Omental fat pad (tissue), 4 donors: ENCODE results near the gene RAB10. TPM values are rescaled to one million over a fixed set of nuclear protein-coding genes. Genes with fewer than 3 reads are reported as not detected.
"Not testable (repeated sequence)": the region's sequence is repeated elsewhere in the genome, so short reads cannot be mapped to it uniquely, and the experiment has no call there.

ENCODE experiments used
- ATAC-seq: fragments of 150-250 bp; one replicate; pipeline ENCODE4 v1.9.1; 2016; ENCODE audit warnings: mild to moderate bottlenecking, moderate library complexity; ENCODE audit not compliant: low FRiP score
- DNase-seq: peaks from one replicate; pipeline ENCODE4 v3.0.0-alpha.2; 2019; ENCODE audit warnings: low spot score
- total RNA-seq, 4 donors: library from RNA; depleted of rRNA; stranded (reverse); fragments of >200 nt; gene quantifications; one replicate each; pipeline ENCODE4 v1.1.0, GENCODE V29; 2016
- TF ChIP-seq, protein P1 (sequence below), 3 donors: fragments of 450-650 bp; IDR thresholded peaks; one replicate each; pipeline ENCODE4 v1.5.1; 2016 to 2017; ENCODE audit warnings: antibody characterized with exemption in 3 of 3, mild to moderate bottlenecking in 3 of 3, moderate library complexity in 2 of 3

RAB10 gene
- total RNA-seq, 4 donors from 2014 or later = 78.3 to 115 (median 86.1) TPM

DNA sequence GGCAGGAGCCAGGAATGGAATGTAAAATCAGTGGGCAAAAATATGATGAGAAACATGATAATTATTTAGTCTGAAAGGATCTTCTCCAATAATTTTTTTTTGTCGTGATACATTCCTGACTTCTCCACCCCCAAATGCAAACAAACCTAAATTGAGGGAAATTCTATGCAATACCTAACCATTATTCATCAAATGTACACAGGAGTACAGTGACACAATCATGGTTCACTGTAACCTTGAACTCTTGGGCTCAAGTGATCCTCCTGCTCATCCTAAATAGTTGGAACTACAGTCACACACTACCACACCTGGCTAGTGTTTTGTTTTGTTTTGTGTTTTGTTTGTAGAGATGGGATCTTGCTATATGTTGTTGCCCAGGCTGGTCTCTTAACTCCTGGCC, 46.5 kb downstream of the RAB10 start:
- no peak for ATAC-seq
- TF ChIP-seq, protein P1, sequence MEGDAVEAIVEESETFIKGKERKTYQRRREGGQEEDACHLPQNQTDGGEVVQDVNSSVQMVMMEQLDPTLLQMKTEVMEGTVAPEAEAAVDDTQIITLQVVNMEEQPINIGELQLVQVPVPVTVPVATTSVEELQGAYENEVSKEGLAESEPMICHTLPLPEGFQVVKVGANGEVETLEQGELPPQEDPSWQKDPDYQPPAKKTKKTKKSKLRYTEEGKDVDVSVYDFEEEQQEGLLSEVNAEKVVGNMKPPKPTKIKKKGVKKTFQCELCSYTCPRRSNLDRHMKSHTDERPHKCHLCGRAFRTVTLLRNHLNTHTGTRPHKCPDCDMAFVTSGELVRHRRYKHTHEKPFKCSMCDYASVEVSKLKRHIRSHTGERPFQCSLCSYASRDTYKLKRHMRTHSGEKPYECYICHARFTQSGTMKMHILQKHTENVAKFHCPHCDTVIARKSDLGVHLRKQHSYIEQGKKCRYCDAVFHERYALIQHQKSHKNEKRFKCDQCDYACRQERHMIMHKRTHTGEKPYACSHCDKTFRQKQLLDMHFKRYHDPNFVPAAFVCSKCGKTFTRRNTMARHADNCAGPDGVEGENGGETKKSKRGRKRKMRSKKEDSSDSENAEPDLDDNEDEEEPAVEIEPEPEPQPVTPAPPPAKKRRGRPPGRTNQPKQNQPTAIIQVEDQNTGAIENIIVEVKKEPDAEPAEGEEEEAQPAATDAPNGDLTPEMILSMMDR (IDR thresholded peaks at IDR 0.05) = no peak
- DNase-seq = no peak

- not testable (repeated sequence) for ATAC-seq, DNase-seq
Measured at GRCh38 chr2:26080925-26081324, 47.0 kb downstream of the RAB10 start.

DNA sequence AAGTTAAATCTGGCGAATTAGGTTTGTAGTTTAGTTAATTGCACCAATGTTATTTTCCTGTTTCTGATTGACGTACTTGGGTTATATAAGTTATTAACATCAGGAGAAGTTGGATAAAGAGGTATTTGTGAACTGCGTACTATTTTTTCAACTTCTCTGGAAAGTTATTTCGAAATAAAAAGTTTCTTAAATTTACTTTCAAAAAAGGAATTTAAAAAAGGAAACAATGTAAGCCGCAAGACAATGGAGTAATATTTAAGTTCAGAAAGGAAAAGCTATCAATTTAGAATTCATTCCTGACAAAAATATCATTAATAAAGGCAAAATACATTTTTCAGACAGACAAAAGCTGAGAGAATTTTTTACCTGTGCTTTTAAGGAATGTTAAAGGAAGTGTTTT, 47.7 kb downstream of the RAB10 start:
- no peak for DNase-seq
- TF ChIP-seq, protein P1 (IDR thresholded peaks at IDR 0.05) = no peak
- no peak for ATAC-seq

GRCh38 chr2:26086155-26086637, 52.3 kb downstream of the RAB10 start:
- ATAC-seq (no peak), DNase-seq (no peak)
- TF ChIP-seq, protein P1 (IDR thresholded peaks at IDR 0.05) = no peak

DNA sequence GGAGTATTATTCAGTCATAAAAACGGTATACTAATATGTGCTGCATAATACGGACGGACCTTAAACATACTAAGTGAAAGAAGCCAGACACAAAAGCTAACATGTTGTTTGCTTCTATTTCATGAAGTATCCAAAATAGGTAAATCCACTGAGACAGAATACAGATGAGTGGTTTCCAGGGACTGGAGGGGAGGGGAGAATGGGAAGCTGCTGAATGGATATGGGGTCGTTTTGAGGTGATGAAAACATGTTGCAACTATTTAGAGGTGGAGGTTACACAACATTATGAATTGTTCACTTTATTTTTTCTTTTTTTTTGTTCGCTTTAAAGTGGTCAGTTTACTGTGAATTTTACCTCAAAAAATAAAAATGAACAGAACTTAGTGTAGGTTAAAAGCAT, 52.9 kb downstream of the RAB10 start:
- no peak for DNase-seq
- TF ChIP-seq, protein P1 (IDR thresholded peaks at IDR 0.05) = no peak
- ATAC-seq = no peak

GRCh38 chr2:26088038-26088643, 54.3 kb downstream of the RAB10 start:
- TF ChIP-seq, protein P1 (IDR thresholded peaks at IDR 0.05) = no peak
- DNase-seq = no peak
- ATAC-seq = no peak

GRCh38 chr2:26088931-26089330, 55.0 kb downstream of the RAB10 start:
- not testable (repeated sequence) for ATAC-seq

DNA sequence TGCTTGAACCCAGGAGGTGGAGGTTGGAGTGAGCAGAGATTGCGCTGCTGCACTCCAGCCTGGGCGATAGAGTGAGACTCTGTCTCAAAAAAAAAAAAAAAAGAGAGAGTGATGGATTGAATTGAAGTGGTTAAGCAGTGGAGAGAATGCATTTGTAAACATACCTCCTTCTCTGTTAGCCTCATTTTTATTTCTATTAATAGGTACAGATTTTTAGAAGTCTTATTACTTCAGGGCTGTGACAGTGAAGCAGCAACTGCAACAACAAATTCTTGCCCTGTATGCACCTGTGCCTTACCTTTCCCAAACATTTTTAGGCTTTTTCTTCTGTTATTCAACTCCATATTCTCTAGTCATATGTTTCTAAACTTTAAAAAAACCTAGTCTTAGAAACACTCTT, 55.5 kb downstream of the RAB10 start:
- TF ChIP-seq, protein P1 (IDR thresholded peaks at IDR 0.05) = no peak
- DNase-seq = no peak
- ATAC-seq = no peak

More at GRCh38 chr2:26088931-26089330, 55.0 kb downstream of the RAB10 start:
- DNase-seq = not testable (repeated sequence)
